COLO829 (cell line): ENCODE data around the gene ELOVL3.

Source experiments
- DNase-seq: peaks from one replicate; pipeline ENCODE4 v3.0.0; 2012; ENCODE audit warnings: low spot score

Gene ELOVL3

GRCh38 chr10:102226542-102226870, 407 bp downstream of the ELOVL3 start:
- no peak for DNase-seq

- no peak for DNase-seq
Observed at GRCh38 chr10:102227050-102227449, 951 bp downstream of the ELOVL3 start.

- DNase-seq: peak; percentile 62
Observed at GRCh38 chr10:102229810-102230263, 3.7 kb downstream of the ELOVL3 start.

GRCh38 chr10:102230264-102230860, 4.3 kb downstream of the ELOVL3 start:
- no peak for DNase-seq

GRCh38 chr10:102230861-102231356, 4.8 kb downstream of the ELOVL3 start:
- DNase-seq: no peak

- DNase-seq: no peak
Observed at GRCh38 chr10:102231357-102232318, 5.5 kb downstream of the ELOVL3 start.

- DNase-seq: no peak
Observed at GRCh38 chr10:102233997-102234396, 7.9 kb downstream of the ELOVL3 start.

- DNase-seq: no peak
Observed at GRCh38 chr10:102234888-102235597, 8.9 kb downstream of the ELOVL3 start.

- no peak for DNase-seq
Observed at GRCh38 chr10:102235598-102235920, 9.5 kb downstream of the ELOVL3 start.

- DNase-seq: no peak
Observed at GRCh38 chr10:102236006-102236405, 9.9 kb downstream of the ELOVL3 start.

GRCh38 chr10:102237711-102238252, 11.7 kb downstream of the ELOVL3 start:
- DNase-seq: no peak

- DNase-seq: no peak
Observed at GRCh38 chr10:102240467-102241031, 14.4 kb downstream of the ELOVL3 start.

- no peak for DNase-seq
Observed at GRCh38 chr10:102241032-102241443, 14.9 kb downstream of the ELOVL3 start.

GRCh38 chr10:102241444-102242117, 15.5 kb downstream of the ELOVL3 start, which contains the start of gene PITX3:
Gene PITX3, minus strand, starts transcription at chr10:102241512. Its CDS starts 9,432 bp downstream, at chr10:102232080.
- peak; percentile 93 for DNase-seq

- no peak for DNase-seq
Observed at GRCh38 chr10:102242118-102242485, 16.0 kb downstream of the ELOVL3 start.

- no peak for DNase-seq
Observed at GRCh38 chr10:102243309-102243708, 17.2 kb downstream of the ELOVL3 start.

- DNase-seq: peak; percentile 96
Observed at GRCh38 chr10:102245082-102245931, 19.2 kb downstream of the ELOVL3 start, which contains the start of gene GBF1. Gene GBF1, plus strand, starts transcription at chr10:102245532. Its CDS starts 13,407 bp downstream, at chr10:102258939.

GRCh38 chr10:102245932-102246251, 19.8 kb downstream of the ELOVL3 start:
- no peak for DNase-seq

- no peak for DNase-seq
Observed at GRCh38 chr10:102246261-102246660, 20.2 kb downstream of the ELOVL3 start.

- DNase-seq: peak; percentile 31
Observed at GRCh38 chr10:102247734-102248133, 21.6 kb downstream of the ELOVL3 start.
